MV-4-11 (cell line): ENCODE measurements around the gene CMC4.

Source experiments
- DNase-seq: peaks from one replicate; lab custom pipeline; 2025; lab: John Stamatoyannopoulos, UW

The CMC4 gene

GRCh38 chrX:155053656-155054055 is 17.3 kb downstream of the CMC4 start:
- DNase-seq = no peak

DNA sequence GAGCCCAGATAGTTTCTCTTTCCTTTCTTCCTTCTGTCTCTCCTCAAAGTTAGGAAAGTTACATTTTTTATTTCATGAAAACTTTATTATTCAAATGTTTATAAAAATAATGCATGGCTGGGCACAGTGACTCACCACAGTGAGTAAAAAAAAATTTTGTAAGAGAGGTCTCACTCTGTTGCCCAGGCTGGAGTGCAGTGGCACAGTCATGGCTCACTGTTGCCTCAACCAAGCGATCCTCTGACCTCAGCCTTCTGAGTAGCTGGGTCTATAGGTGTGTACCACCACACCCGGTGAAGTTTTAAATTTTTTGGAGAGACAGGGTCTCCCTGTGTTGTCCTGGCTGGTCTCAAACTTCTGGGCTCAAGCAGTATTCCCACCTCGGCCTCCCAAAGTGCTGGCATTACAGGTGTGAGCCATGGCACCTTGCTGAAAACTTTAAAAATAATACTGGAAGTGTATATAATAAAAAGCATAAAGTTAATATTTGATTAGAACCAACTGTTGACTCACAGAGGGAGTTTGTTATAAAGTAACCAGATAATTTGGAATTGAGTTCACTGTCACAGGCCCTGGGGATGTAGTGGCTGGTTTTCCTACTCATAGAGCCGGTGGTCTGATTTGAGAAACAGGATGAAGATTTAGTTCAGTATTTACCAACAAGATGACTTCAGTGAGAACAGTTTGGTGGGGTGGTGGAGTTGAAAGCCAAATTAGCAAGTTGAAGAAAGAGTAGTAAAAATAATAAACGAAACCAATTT is 18.0 kb downstream of the CMC4 start:
- DNase-seq = no peak

- peak; percentile 15 for DNase-seq
Measured at GRCh38 chrX:155048977-155049619, 21.8 kb downstream of the CMC4 start.

DNA sequence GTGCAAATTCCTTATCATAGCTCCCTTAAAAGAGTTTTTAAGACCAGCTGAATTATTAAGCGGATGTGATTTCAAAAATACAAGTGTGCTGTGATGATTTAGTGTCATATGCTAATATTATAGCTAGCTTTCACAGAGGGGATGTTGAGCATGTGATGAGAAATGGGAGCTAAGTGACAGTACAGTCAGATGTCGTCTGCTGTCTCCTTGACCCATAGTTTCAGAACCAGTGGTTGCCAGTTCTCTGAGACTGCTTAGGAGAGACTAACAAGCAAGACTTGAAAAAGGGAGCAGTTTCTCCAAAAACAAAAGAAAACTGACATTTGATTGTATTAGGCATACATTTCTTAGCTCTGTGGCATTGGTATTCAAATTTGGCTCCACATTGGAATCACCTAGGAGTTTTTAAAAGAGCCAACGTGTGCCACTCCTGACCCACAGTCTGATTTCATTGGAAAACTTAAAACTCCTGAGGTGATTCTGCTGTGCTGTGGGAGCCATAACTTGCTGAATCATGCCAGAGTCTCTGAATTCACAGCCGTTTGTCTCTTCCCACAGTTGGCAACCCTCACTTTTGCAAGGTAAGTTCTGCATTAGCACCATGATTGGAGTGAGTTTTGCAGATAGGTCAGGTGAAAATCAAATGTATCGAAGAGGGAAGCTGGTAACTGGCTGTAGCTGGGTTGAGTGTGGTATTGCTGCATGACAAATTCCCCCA is 24.0 kb downstream of the CMC4 start:
- no peak for DNase-seq

DNA sequence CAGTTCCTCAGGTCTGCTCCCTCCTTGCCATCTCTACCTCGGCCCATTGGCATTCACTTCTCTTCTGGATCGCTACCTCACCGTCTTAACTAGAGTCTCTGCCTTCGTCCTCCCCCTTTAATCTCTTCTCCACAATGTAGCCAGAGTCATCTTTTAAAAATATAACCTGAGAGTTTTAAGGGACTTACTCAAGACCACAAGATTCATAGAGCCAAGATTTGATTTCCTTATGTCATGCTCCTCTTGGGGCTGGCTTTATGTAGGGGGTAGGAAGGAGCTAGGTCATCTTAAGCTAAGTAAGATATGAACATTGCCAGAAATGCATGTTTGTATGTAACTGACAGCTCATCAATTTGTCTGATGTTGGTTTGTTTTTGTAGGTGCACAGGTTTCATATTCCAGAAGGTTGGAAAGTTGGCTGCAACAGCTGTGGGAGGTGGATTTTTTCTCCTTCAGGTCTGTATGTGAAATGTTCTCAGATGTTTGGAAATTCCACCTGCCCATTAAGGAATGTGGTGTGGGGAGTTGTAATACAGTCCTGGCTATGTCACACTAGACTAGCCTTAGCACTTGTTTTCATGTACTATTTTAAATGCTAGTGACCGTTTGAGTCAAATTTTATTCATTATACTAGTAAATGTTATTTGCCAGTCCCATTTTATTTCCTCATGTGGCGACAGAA is 24.7 kb downstream of the CMC4 start:
- no peak for DNase-seq

DNA sequence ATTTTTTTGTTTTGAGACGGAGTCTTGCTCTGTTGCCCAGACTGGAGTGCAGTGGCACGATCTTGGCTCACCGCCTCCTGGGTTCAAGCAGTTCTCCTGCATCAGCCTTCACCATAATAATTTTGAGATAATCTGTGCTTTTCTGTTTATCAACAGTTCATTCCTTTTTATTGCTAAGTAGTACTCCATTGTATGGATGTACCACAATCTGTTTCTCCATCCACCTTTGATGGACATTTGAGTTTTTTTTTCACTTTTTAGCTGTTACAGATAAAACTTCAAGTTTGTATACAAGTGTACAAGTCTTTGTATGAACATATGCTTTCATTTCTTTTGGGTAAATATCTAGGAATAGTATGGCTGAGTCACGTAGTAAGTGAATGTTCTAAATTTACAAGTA is 35.2 kb downstream of the CMC4 start:
- no peak for DNase-seq

GRCh38 chrX:155031657-155032056 is 39.3 kb downstream of the CMC4 start:
- DNase-seq = no peak

DNA sequence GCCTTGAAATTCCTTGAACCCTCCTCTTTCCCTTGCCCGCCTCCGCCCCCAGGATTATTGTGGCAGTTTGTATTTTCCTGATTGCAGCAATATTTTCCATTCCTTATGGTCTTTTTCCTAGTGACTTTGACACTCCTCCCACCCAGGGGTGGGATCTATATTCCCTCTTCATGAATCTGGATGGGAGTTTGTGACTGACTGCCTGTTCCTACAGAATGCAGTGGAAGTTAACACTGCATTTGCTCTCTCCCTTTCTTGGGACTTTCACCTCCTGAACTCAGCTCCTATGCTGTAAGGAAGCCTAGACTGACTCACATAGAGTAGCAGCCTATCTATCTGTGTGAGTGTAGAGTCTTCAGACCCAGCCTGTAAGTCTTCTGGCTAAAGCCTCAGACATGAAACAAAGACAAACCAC is 42.1 kb downstream of the CMC4 start:
- DNase-seq = no peak

DNA sequence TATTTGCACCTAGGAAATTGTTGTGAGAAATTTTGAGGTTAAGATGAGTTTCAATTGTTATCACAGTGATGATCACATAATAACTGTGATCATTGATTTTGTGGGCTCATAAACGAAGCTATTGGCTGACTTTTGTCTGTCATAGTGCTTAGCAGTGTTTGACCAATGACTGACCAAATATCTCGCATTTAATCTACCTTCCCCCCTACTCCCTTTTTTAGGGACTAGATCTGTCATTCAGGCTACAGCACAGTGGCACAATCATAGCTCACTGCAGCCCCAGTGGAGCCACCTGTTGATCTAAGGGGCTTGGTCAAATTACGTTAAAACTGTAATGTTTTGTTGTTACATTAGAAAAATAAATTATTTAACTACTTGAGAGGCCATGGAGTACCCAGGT is 42.8 kb downstream of the CMC4 start:
- DNase-seq = no peak

- DNase-seq = peak; percentile 54
Measured at GRCh38 chrX:155027509-155028066, 43.3 kb downstream of the CMC4 start.

GRCh38 chrX:155026727-155027508 is 44.0 kb downstream of the CMC4 start, which contains the start of gene FUNDC2:
FUNDC2 (plus strand) TSS chrX:155026844; CDS start chrX:155026939, 95 bp downstream.
- DNase-seq = peak; percentile 92

- DNase-seq = no peak
Measured at GRCh38 chrX:155026420-155026726, 44.6 kb downstream of the CMC4 start.

DNA sequence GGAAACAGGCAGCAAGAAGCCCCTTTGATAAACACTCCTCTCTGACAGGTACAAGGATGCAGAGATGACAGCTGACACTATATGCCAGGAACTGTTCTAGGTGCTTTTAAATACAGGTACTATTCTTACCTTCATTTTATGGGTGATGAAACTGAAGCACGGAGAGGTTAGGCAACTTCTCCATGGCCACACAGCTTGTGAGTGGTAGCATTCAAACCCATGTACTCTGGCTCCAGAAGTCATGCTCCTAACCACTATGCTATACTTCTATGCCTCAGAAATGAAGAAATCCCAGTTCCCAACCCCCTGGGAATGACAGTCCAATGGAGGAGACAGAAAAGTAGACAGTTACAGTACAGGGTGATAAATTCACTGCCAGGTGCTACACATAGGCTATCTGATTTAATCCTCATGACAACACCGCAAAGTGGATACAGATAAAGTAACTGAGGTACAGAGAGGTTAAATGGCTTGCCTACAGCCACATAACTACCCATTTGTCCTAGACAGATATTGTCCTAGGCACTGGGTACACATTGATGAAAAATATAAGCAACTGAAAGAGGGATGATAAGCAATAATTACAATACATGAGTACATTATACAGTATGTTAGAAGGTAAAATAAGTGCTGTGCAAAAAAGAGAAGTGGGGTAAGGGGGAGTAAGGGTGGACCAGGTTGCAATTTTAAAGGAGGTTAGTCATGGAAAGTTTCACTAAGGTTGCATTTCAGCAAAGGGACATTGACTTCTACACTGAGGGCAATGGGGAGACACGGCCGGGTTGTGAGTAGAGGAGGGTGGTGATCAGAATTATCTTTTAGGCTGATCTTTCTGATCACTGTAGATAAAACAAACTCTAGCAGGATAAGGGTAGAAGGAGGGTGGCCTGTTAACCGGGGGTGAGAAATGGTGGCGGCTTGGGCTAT is 46.8 kb downstream of the CMC4 start:
- no peak for DNase-seq

DNA sequence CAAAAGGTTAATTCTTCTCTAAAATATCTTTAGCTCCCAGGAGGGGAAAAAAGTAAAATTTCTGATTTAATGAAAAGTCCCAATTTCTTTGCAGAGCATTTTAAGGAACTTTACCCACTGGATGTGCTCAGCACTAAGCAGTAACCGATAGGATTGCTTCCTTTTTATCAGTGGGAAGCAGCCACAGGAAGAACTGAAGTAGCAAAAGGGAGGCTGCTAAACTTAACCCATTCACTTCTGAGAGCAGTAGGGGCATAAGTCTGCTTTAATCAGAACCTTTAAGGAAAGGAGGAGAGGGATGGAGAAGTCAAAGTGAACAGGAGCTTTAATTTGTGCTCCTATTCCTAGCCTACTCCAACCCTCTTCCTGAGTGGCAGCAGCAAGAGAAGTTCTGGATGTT is 48.4 kb downstream of the CMC4 start, which contains the start of gene F8:
F8 (minus strand) TSS at position 139 of the 400 bp plus-strand sequence. CDS start 171 bp downstream, outside the sequence.
- DNase-seq = no peak

GRCh38 chrX:155020591-155020990 is 50.3 kb downstream of the CMC4 start:
- DNase-seq = no peak
